ENCODE data around the gene SLC11A1.

Gene SLC11A1

GRCh38 chr2:218406209-218406948, 24.3 kb downstream of the SLC11A1 start:
- DNase-seq = peak; percentile 97

- DNase-seq = peak; percentile 66
Observed at GRCh38 chr2:218406949-218407618, 25.0 kb downstream of the SLC11A1 start.

GRCh38 chr2:218407717-218408116, 25.6 kb downstream of the SLC11A1 start:
- DNase-seq = no peak

- DNase-seq = no peak
Observed at GRCh38 chr2:218418321-218418716, 36.2 kb downstream of the SLC11A1 start.

- no peak for DNase-seq
Observed at GRCh38 chr2:218418717-218419458, 36.8 kb downstream of the SLC11A1 start, which contains the start of gene VIL1. TSS of gene VIL1 (plus strand) at chr2:218419123. CDS start at chr2:218423779, 4,656 bp downstream.

- no peak for DNase-seq
Observed at GRCh38 chr2:218419630-218420216, 37.6 kb downstream of the SLC11A1 start.

- DNase-seq = no peak
Observed at GRCh38 chr2:218421027-218421426, 39.0 kb downstream of the SLC11A1 start.

- DNase-seq = no peak
Observed at GRCh38 chr2:218422403-218423086, 40.5 kb downstream of the SLC11A1 start.

- DNase-seq = no peak
Observed at GRCh38 chr2:218423584-218423983, 41.5 kb downstream of the SLC11A1 start.

- DNase-seq = no peak
Observed at GRCh38 chr2:218425531-218425930, 43.5 kb downstream of the SLC11A1 start.

GRCh38 chr2:218427741-218428140, 45.7 kb downstream of the SLC11A1 start:
- no peak for DNase-seq

GRCh38 chr2:218428846-218429558, 46.9 kb downstream of the SLC11A1 start:
- no peak for DNase-seq

GRCh38 chr2:218429911-218430692, 48.0 kb downstream of the SLC11A1 start:
- no peak for DNase-seq

- DNase-seq = no peak
Observed at GRCh38 chr2:218430721-218431120, 48.6 kb downstream of the SLC11A1 start.

GRCh38 chr2:218431878-218432277, 49.8 kb downstream of the SLC11A1 start:
- no peak for DNase-seq

- no peak for DNase-seq
Observed at GRCh38 chr2:218432676-218433365, 50.7 kb downstream of the SLC11A1 start.

GRCh38 chr2:218434456-218434855, 52.4 kb downstream of the SLC11A1 start:
- no peak for DNase-seq

GRCh38 chr2:218435003-218435982, 53.2 kb downstream of the SLC11A1 start:
- no peak for DNase-seq

GRCh38 chr2:218436992-218437391, 54.9 kb downstream of the SLC11A1 start:
- no peak for DNase-seq

Data from activated gamma-delta T cell treated with Interleukin-2 at 50 U/mL for 16 hours (primary cell).